Cardiac muscle cell (in vitro differentiated cells and primary cell): Measurements from ENCODE around the gene CKS1B. TPM values are rescaled to one million over a fixed set of nuclear protein-coding genes. Genes with fewer than 3 reads are reported as not detected.

Experiments
- DNase-seq, 2 donors: peaks; one replicate each; pipeline versions ENCODE4 v3.0.0 to v3.0.0-alpha.2; 2010 to 2017; ENCODE audit warnings: low read depth in 1 of 2, low spot score in 1 of 2
- H3K27ac ChIP-seq: fragments of 200-600 bp; sonication (generic); 2 replicates; pipeline ENCODE4 v1.5.1; 2016
- H3K27me3 ChIP-seq: fragments of 200-600 bp; sonication (generic); 2 replicates; pipeline ENCODE4 v1.6.0; 2016; ENCODE audit warnings: control low read depth
- H3K36me3 ChIP-seq: fragments of 200-600 bp; sonication (generic); 2 replicates; pipeline ENCODE4 v1.5.1; 2016; ENCODE audit warnings: control low read depth
- H3K4me1 ChIP-seq: fragments of 200-600 bp; sonication (generic); 2 replicates; pipeline ENCODE4 v1.8.1; 2017; ENCODE audit warnings: low read depth, mild to moderate bottlenecking, mixed run types
- H3K4me3 ChIP-seq: fragments of 200-600 bp; sonication (generic); 2 replicates; pipeline ENCODE4 v1.5.1; 2016; ENCODE audit warnings: mild to moderate bottlenecking
- H3K9me3 ChIP-seq: fragments of 200-600 bp; sonication (generic); 2 replicates; pipeline ENCODE4 v1.5.1; 2017; ENCODE audit warnings: low read depth, mild to moderate bottlenecking, control low read depth
- polyA plus RNA-seq: library from polyadenylated mRNA; unstranded; fragments of >200 nt; fragmentation: Nextera tagmentation; extraction: Ambion mirVana; gene quantifications from 2 replicates; pipeline ENCODE4 v1.2.1, GENCODE V29; 2016
- total RNA-seq: library from RNA; depleted of rRNA; stranded (reverse); fragments of >200 nt; gene quantifications from 2 replicates; pipeline ENCODE4 v1.2.3, GENCODE V29; 2016
- TF ChIP-seq, protein P1 (sequence below): IDR thresholded peaks from 2 replicates; pipeline ENCODE4 v1.5.1; 2012; ENCODE audit warnings: low read depth, mild to moderate bottlenecking, low read length

The CKS1B gene
- total and polyA plus RNA-seq, 2 experiments from 2014 or later = 96.5 to 157 TPM

DNA sequence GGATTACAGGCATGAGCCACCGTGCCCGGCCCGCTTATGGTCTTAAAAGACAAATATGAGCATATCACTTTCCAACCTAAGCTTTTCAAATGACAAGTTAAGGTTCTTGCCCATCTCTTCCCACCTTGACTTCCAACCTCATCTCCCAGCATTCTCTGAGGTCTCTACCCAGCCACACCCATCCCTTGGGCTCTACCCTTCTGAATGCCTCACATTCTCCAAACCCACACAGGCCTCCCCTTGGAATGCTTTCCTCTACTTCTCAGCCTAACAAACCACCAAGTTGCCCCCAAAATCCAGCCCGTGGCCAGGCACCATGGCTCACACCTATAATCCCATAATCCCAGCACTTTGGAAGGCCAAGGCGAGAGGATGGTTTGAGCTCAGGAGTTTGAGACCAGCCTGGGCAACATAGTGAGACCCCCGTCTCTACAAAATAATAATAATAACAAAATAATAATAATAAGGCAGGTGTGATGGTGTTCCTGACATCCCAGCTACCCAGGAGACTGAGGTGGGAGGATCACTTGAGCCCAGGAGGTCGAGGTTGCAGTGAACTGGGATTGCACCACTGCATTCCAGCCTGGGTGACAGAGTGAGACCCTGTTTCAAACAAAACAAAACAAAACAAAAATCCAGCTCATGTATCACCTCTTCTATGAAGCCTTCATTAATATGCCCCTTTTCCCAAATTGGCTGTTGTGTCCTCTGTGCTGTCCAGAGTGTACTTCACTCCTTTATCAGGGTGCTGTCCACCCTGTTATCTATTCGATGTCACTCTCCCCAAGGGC, 47.9 kb downstream of the CKS1B start:
- no peak for DNase-seq
- Histone ChIP-seq H3K27ac (no peak overlapping the region), H3K27me3 (no peaks in the 10 kb centered on the region), H3K4me1 (peaks cover 17% of the 10 kb centered on the region), H3K36me3 (no peaks in the 10 kb centered on the region), H3K9me3 (no peaks in the 10 kb centered on the region), H3K4me3 (no peak overlapping the region)
- TF ChIP-seq, protein P1, sequence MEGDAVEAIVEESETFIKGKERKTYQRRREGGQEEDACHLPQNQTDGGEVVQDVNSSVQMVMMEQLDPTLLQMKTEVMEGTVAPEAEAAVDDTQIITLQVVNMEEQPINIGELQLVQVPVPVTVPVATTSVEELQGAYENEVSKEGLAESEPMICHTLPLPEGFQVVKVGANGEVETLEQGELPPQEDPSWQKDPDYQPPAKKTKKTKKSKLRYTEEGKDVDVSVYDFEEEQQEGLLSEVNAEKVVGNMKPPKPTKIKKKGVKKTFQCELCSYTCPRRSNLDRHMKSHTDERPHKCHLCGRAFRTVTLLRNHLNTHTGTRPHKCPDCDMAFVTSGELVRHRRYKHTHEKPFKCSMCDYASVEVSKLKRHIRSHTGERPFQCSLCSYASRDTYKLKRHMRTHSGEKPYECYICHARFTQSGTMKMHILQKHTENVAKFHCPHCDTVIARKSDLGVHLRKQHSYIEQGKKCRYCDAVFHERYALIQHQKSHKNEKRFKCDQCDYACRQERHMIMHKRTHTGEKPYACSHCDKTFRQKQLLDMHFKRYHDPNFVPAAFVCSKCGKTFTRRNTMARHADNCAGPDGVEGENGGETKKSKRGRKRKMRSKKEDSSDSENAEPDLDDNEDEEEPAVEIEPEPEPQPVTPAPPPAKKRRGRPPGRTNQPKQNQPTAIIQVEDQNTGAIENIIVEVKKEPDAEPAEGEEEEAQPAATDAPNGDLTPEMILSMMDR = no peak

- Histone ChIP-seq H3K36me3 (no peaks in the 10 kb centered on the region), H3K27ac (no peak overlapping the region), H3K9me3 (no peaks in the 10 kb centered on the region), H3K4me3 (no peak overlapping the region), H3K4me1 (peaks cover 17% of the 10 kb centered on the region), H3K27me3 (no peaks in the 10 kb centered on the region)
- peak in 1 of 2 donors; percentile 38 for DNase-seq
- TF ChIP-seq, protein P1 = no peak
These were observed 48.4 kb downstream of the CKS1B start for GRCh38 chr1:155022927-155023236.

- Histone ChIP-seq H3K9me3 (no peaks in the 10 kb centered on the region), H3K27ac (no peak overlapping the region), H3K4me1 (peaks cover 16% of the 10 kb centered on the region), H3K36me3 (no peaks in the 10 kb centered on the region), H3K4me3 (no peak overlapping the region), H3K27me3 (no peaks in the 10 kb centered on the region)
- DNase-seq = no peak
- TF ChIP-seq, protein P1 = no peak
These were observed 49.1 kb downstream of the CKS1B start for GRCh38 chr1:155023627-155024026.

DNA sequence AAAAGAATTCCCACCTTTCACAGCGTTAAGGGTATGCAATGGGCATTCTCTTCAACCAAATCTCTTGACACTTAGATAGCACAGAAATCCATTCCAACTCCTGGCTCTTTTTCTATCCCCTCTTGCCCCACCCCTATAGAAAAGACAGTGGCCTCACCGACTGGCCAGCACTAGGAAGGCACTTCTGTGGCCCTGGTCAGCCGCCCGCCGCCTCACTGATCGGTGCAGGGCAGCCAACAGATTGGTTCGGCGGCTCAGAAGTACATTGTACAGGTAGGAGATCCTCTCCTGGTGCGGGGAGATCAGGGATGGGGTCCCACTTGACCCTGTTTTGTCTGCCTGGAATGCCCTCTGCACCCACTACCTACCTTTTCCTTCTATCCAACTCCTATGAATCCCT, 49.8 kb downstream of the CKS1B start:
- Histone ChIP-seq H3K27ac (no peak overlapping the region), H3K27me3 (no peaks in the 10 kb centered on the region), H3K9me3 (no peaks in the 10 kb centered on the region), H3K36me3 (no peaks in the 10 kb centered on the region), H3K4me1 (peaks cover 9% of the 10 kb centered on the region), H3K4me3 (no peak overlapping the region)
- TF ChIP-seq, protein P1 = no peak
- no peak for DNase-seq

GRCh38 chr1:155026154-155026553, 51.7 kb downstream of the CKS1B start:
- TF ChIP-seq, protein P1 = no peak
- H3K4me1 ChIP-seq = peaks cover 7% of the 10 kb centered on the region
- H3K9me3 ChIP-seq = no peaks in the 10 kb centered on the region
- H3K27me3 ChIP-seq = no peaks in the 10 kb centered on the region
- no peak for DNase-seq
- H3K27ac ChIP-seq = no peak overlapping the region
- H3K4me3 ChIP-seq = no peak overlapping the region
- no peaks in the 10 kb centered on the region for H3K36me3 ChIP-seq
